Measurements from ENCODE around the gene MCM9.
A peak's percentile ranks its signal among the peaks of the same experiment; 100 is the strongest.

MCM9 gene

GRCh38 chr6:118934461-118935330 is at the start of gene MCM9:
Gene MCM9, minus strand, starts transcription at chr6:118935159. Its CDS starts 3,436 bp downstream, at chr6:118931723.
- DNase-seq = peak in 57 of 58 donors; percentile 4 to 86 (median 74)

DNA sequence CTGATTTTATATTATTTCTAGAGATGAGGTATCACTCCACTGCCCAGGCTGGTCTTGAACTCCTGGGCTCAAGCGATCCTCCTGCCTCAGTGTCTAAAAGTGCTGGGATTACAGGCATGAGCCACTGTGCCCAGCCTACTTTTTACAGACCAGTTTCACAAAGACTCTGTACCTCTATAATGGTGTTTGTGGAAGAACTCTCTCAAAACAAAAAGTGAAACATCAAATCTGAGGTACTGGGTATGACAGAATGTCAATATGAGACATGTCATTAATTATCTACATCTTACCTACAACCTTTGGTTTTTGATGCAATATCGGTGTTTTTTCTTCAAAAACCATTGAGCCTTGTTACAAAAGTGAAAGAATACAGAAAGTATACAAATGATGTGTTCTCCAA is 49.4 kb upstream of the MCM9 start:
- DNase-seq = no peak

DNA sequence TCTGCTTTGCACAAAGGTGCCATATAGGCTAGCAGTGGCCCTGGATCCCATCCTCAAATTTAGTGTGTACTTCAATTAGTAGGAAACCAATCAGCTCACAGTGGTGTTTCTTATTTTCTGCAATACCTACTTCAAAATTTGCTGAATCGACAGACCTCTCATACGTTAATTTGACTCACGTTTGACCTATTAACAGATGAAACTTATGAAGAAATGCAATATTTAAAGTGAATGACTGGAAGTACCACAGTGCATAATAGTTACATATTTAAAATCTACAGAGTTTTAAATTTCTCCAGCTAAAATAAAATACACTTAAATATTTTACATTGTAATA is 47.6 kb upstream of the MCM9 start:
- DNase-seq = no peak

- no peak for DNase-seq
Measured at GRCh38 chr6:118981884-118982574, 47.1 kb upstream of the MCM9 start.

DNA sequence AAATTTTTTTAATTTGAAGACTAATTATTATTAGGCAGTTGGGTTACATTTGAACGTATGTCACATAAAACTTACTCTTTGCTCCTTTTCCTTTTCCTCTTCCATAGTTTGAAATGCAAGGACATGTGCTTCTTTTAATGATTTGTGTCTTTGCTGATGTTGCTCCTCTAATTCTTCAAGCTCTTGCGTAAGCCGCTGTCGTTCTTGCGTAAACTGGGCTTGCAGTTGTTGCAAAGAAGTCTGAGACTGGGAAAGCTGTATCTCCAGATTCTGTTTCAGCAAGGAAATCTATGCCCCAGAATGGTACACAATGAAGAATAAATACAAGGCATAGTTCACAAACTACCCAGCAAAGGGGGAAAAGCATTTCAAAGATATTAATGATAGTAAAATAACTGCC is 45.1 kb upstream of the MCM9 start:
- no peak for DNase-seq

GRCh38 chr6:118974790-118975189 is 39.8 kb upstream of the MCM9 start:
- no peak for DNase-seq

GRCh38 chr6:118971682-118972081 is 36.7 kb upstream of the MCM9 start:
- DNase-seq = no peak

GRCh38 chr6:118970866-118971265 is 35.9 kb upstream of the MCM9 start:
- no peak for DNase-seq

GRCh38 chr6:118968416-118968815 is 33.5 kb upstream of the MCM9 start:
- DNase-seq = peak in 1 of 58 donors; percentile 38

DNA sequence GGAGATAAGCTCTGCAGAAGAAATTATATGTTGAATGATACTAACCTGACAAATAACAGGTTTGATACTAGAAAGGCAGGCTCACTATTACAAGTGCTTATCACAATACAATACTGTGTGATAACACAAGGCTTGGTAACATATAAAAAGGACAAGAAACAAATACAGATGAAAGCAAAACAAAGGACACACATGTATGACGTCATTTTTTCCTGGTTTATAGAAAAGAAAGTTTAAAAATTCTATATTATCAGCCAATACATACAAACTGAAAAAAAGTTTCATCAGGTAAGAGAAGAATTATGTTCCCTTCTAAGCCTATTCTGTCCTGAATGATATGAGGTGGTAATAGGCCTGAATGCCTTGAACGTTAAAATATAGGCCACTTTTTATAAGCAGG is 32.3 kb upstream of the MCM9 start:
- DNase-seq = no peak

GRCh38 chr6:118965843-118966370 is 30.9 kb upstream of the MCM9 start:
- DNase-seq = no peak

- DNase-seq = no peak
Measured at GRCh38 chr6:118965371-118965770, 30.4 kb upstream of the MCM9 start.

GRCh38 chr6:118963003-118963402 is 28.0 kb upstream of the MCM9 start:
- no peak for DNase-seq

DNA sequence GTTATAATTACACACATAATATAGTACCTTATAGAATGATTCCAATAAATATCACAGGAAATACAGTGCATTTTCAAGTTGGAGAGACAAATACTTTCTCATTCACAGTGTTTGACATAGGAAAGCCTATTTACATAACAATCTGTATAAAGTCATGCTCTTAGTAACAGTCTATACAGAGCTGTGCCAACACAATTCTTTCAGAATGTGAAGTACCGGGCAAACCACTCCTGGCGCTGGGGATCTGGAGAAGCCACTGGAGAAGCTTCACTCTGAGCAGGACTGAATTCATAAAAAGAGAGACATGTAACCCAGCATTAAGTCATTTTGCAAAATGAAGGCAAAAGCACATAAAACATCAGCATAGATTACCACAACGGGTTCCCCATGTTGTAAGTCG is 24.9 kb upstream of the MCM9 start:
- DNase-seq = no peak

- DNase-seq = no peak
Measured at GRCh38 chr6:118953391-118953790, 18.4 kb upstream of the MCM9 start.

DNA sequence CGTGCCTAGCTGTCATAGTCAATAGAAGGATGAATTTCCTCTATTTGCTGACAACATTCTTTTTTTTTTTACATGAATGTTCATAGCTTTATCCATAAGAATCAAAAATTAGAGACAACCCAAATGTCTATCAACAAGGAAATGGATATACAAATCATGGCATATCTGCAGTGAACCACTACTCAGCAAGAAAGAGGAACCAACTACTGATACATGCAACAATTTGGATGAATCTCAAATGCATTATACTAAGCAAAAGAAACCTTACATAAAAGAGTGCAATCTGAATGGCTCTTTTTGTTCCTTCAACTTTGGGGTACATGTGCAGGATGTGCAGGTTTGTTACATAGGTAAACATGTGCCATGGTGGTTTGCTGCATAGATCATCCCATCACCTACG is 17.7 kb upstream of the MCM9 start:
- no peak for DNase-seq

DNA sequence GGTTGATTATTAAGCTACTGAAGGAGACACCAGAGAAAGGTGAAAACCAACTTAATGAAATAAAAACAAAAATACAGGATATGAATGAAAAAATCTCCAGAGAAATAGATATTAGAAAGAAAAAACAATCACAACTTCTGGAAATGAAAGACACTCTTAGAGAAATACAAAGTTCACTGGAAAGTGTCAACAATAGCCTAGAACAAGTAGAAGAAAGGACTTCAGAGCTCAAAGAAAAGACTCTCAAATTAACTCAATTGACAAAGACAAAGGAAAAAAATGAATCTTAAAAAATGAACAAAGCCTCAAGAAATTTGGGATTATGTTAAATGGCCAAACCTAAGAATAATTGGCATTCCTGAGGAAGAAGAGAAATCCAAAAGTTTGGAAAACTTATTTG is 10.3 kb upstream of the MCM9 start:
- no peak for DNase-seq

- DNase-seq = no peak
Measured at GRCh38 chr6:118940770-118941169, 5.8 kb upstream of the MCM9 start.

DNA sequence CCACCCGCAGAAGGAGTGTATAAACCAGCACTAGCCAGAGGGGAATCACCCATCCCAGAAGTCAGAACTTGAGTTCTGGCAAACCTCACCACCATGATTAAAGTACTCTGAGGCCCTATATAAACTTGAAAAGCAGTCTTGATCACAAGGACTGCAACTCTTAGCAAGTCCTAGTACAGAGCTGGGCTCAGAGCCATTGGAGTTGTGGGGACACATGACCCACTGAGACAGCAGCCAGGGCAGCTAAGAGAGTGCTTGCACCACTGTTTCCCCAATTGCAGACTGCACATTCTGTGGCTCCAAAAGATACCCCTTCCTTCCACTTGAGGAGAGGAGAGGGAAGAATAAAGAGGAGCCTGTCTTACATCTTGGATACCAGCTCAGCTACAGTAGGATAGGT is 4.7 kb upstream of the MCM9 start:
- peak in 26 of 58 donors; percentile 2 to 47 (median 19) for DNase-seq

DNA sequence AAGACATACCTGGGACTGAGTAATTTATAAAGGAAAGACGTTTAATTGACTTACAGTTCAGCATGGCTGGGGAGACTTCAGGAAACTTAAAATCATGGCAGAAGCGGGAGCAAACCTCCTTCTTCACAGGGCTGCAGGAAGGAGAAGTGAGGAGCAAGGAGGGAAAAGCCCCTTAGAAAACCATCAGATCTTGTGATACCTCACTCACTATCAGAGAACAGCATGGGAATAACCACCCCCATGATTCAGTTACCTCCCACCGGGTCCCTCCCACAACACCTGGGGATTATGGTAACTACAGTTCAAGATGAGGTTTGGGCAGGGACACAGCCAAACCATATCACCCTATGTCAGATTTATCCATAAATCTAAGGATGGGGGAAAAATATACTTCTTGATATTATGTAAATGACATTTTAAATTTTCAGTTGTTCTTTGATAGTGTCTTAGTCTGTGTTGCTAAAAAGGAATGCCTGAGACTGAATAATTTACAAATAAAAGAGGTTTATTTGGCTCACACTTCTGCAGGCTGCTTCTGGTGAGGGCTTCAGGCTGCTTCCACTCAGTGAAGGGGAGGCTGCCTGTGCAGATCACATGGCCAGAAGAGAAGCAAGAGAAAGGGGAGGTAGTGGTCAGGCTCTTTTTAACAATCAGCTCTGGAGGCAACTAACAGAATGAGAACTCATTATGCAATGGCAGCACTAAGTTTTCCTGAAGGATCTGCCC is 1.2 kb upstream of the MCM9 start:
- DNase-seq = no peak

DNA sequence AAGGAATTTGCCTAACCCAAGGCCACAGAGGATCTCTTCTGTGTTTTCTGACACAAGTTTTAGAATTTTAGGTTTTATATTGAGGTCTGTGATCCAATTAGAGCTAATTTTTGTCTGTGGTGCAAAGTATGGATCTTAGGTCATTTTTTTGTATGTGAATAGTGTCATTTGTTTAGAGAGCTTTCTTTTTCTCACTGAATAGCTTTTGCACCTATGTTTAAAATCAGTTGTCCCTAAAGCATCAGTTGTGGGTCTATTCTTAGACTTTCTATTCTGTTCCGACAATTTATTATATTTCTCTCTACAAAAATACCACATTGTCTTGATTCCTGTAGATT is 341 bp upstream of the MCM9 start:
- no peak for DNase-seq

- no peak for DNase-seq
Measured at GRCh38 chr6:118933855-118934460, 1.0 kb downstream of the MCM9 start.
